Measurements from ENCODE around the gene TDP2. TPM values are rescaled to one million over a fixed set of nuclear protein-coding genes. Genes with fewer than 3 reads are reported as not detected.

Gene TDP2
- total RNA-seq, 1 experiment from 2014 or later, result 71.7 TPM

GRCh38 chr6:24649691-24650090 lies 17.0 kb downstream of the TDP2 start:
- H3K27ac Mint-ChIP-seq (ENCODE audit: unreplicated experiment), result no peak overlapping the region
- CTCF ChIA-PET, result interaction anchor here (0.7 kb wide), 1 partner anchor 43 kb away, joined by 3 read pairs; no protein-coding TSS in a partner anchor
- intact Hi-C loops (cut with micrococcal nuclease; ENCODE audit: unreplicated experiment), result loop anchor here (5.0 kb wide), 1 partner anchor 48 kb away; no protein-coding TSS in a partner anchor
- H3K9me3 Mint-ChIP-seq (ENCODE audit: low read depth, unreplicated experiment), result no peaks in the 10 kb centered on the region
- H3K27me3 Mint-ChIP-seq (ENCODE audit: unreplicated experiment), result no peaks in the 10 kb centered on the region
- peaks cover 38% of the 10 kb centered on the region for H3K36me3 Mint-ChIP-seq (ENCODE audit: insufficient read depth, unreplicated experiment)
- no peak for DNase-seq
- no TSS peak for BruUV-seq (replicated peaks)
- TF ChIP-seq CTCF (IDR thresholded peaks at IDR 0.05; ENCODE audit: unreplicated experiment), result no peak
- H3K4me3 Mint-ChIP-seq (ENCODE audit: low read depth, unreplicated experiment), result no peak overlapping the region
- peaks cover 32% of the 10 kb centered on the region for H3K4me1 Mint-ChIP-seq (ENCODE audit: low read depth, unreplicated experiment)

GRCh38 chr6:24648276-24648675 lies 18.4 kb downstream of the TDP2 start:
- no peak for TF ChIP-seq CTCF (IDR thresholded peaks at IDR 0.05; ENCODE audit: unreplicated experiment)
- intact Hi-C loops (cut with micrococcal nuclease; ENCODE audit: unreplicated experiment), result loop anchor here (5.0 kb wide), 1 partner anchor 49 kb away; no protein-coding TSS in a partner anchor
- Mint-ChIP-seq H3K9me3 (ENCODE audit: low read depth, unreplicated experiment) (no peaks in the 10 kb centered on the region), H3K27me3 (ENCODE audit: unreplicated experiment) (no peaks in the 10 kb centered on the region), H3K27ac (ENCODE audit: unreplicated experiment) (no peak overlapping the region), H3K36me3 (ENCODE audit: insufficient read depth, unreplicated experiment) (peaks cover 32% of the 10 kb centered on the region), H3K4me3 (ENCODE audit: low read depth, unreplicated experiment) (no peak overlapping the region), H3K4me1 (ENCODE audit: low read depth, unreplicated experiment) (peaks cover 38% of the 10 kb centered on the region)
- CTCF ChIA-PET, result no interaction called here
- no peak for DNase-seq
- no TSS peak for BruUV-seq (replicated peaks)

DNA sequence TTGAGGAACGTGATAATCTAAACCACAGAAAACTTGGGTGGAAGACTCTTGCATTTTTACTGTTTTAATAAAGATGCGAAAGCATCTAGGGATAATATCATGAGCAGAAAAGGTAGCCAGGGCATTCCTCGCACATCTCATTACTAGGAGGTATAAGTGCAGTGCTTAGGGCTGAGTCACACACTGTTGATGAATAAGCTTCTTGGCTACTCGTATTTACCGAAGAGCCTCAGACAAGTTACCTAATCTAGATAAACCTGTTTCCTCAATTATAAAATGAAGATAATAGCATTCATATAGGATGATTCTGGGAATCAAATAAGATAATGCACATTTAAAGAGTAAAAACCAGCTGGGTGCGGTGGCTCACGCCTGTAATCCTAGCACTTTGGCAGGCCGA lies 19.9 kb downstream of the TDP2 start:
- Mint-ChIP-seq H3K27ac (ENCODE audit: unreplicated experiment) (peak overlapping the region; percentile 80), H3K4me1 (ENCODE audit: low read depth, unreplicated experiment) (peaks cover 38% of the 10 kb centered on the region), H3K27me3 (ENCODE audit: unreplicated experiment) (no peaks in the 10 kb centered on the region), H3K4me3 (ENCODE audit: low read depth, unreplicated experiment) (peak overlapping the region; percentile 96), H3K9me3 (ENCODE audit: low read depth, unreplicated experiment) (no peaks in the 10 kb centered on the region), H3K36me3 (ENCODE audit: insufficient read depth, unreplicated experiment) (peaks cover 25% of the 10 kb centered on the region)
- intact Hi-C loops (cut with micrococcal nuclease; ENCODE audit: unreplicated experiment), result loop anchor here (5.0 kb wide), 1 partner anchor 51 kb away; no protein-coding TSS in a partner anchor
- no TSS peak for BruUV-seq (replicated peaks)
- DNase-seq, result peak; percentile 60
- CTCF ChIA-PET, result interaction anchor here (0.5 to 2.5 kb wide), 7 partner anchors 19 to 279 kb away, joined by 3 to 27 read pairs (median 3); partner anchors contain the start of genes ACOT13 and TDP2
- no peak for TF ChIP-seq CTCF (IDR thresholded peaks at IDR 0.05; ENCODE audit: unreplicated experiment)

- no peak for TF ChIP-seq CTCF (IDR thresholded peaks at IDR 0.05; ENCODE audit: unreplicated experiment)
- no TSS peak for BruUV-seq (replicated peaks)
- peaks cover 38% of the 10 kb centered on the region for H3K4me1 Mint-ChIP-seq (ENCODE audit: low read depth, unreplicated experiment)
- H3K27me3 Mint-ChIP-seq (ENCODE audit: unreplicated experiment), result no peaks in the 10 kb centered on the region
- peaks cover 23% of the 10 kb centered on the region for H3K36me3 Mint-ChIP-seq (ENCODE audit: insufficient read depth, unreplicated experiment)
- H3K9me3 Mint-ChIP-seq (ENCODE audit: low read depth, unreplicated experiment), result peaks cover 2% of the 10 kb centered on the region
- H3K27ac Mint-ChIP-seq (ENCODE audit: unreplicated experiment), result no peak overlapping the region
- CTCF ChIA-PET, result interaction anchor here (0.6 kb wide), 1 partner anchor 255 kb away, joined by 3 read pairs; no protein-coding TSS in a partner anchor
- intact Hi-C loops (cut with micrococcal nuclease; ENCODE audit: unreplicated experiment), result loop anchor here (2.0 kb wide), 1 partner anchor 62 kb away; no protein-coding TSS in a partner anchor
- no peak overlapping the region for H3K4me3 Mint-ChIP-seq (ENCODE audit: low read depth, unreplicated experiment)
- no peak for DNase-seq
These were observed 22.3 kb downstream of the TDP2 start for GRCh38 chr6:24644377-24644776.
